Colon (tissue), 2 donors: ENCODE measurements around the gene DSTYK.
"Not testable (repeated sequence)": the region's sequence is repeated elsewhere in the genome, so short reads cannot be mapped to it uniquely, and the experiment has no call there.

Experiments
- FAIRE-seq: peaks from 2 replicates; lab custom pipeline; 2012; peaks lifted over from hg19 to GRCh38; lab: Jason Lieb, UNC
- donor health status: control.
- donor health status: control.

Gene DSTYK

GRCh38 chr1:205172729-205173366 is 38.7 kb downstream of the DSTYK start:
- FAIRE-seq, result no peak

DNA sequence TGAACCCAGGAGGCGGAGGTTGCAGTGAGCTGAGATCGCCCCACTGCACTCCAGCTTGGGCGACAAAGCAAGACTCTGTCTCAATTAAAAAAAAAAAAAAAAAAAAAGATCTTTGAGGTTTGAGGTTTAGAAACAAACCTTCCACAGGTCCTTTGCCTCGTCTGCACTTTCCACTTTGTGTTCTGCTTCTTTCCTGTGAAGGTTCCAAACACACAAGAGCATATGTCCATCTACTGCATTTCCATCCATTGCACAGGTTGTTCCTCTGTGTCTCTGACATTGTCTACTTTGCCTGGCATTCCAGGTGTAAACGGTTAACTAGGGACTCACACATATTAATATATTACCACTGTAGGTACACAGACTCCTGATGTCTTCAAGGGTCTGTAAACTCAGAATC is 40.1 kb downstream of the DSTYK start:
- FAIRE-seq, result no peak

- no peak for FAIRE-seq
Measured at GRCh38 chr1:205170532-205171269, 40.8 kb downstream of the DSTYK start.

- FAIRE-seq, result no peak
Measured at GRCh38 chr1:205169248-205169647, 42.3 kb downstream of the DSTYK start.

DNA sequence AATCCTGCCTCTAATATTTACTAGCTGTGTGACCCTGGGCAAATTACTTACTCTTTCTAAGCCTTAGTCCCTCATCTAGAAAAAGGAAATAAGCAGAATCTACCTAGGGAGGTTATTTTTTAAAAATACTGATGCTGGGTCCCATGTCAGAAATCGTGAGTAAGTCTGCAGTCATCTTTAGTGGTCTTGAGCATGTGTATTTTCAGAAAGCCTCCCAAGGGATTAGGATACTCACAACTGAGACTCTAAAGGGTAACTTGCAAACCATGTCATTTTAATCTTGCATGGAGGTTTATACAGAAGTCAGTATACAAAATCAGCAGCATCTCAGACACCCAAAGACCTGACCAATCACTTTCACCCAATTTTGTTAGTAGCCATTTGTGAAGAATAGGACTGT is 43.2 kb downstream of the DSTYK start:
- FAIRE-seq, result no peak

GRCh38 chr1:205162301-205162700 is 49.2 kb downstream of the DSTYK start:
- no peak for FAIRE-seq

- FAIRE-seq, result no peak
Measured at GRCh38 chr1:205161076-205161475, 50.4 kb downstream of the DSTYK start.

GRCh38 chr1:205158048-205158616 is 53.4 kb downstream of the DSTYK start:
- FAIRE-seq, result no peak

GRCh38 chr1:205155665-205156377 is 55.7 kb downstream of the DSTYK start:
- FAIRE-seq, result not testable (repeated sequence)

DNA sequence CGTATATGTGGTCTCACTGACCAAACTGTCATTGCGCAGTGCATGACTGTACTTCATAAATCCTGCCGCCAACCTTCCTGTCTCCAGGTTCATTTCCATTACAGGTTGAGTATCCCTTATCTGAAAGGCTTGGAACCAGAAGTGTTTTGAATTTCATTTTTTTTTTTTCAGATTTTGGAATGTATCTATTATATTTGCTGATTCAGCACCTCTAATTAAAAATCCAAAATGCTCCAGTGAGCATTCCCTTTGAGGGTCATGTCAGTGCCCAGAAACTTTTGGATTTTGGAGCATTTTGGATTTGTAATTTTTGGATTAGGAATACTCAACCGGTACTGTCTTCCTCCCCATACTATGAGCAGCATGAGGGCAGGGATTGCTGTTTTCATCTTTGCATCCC is 59.0 kb downstream of the DSTYK start:
- FAIRE-seq, result no peak

- no peak for FAIRE-seq
Measured at GRCh38 chr1:205150651-205151428, 60.7 kb downstream of the DSTYK start.

GRCh38 chr1:205147191-205147835 is 64.2 kb downstream of the DSTYK start:
- no peak for FAIRE-seq

DNA sequence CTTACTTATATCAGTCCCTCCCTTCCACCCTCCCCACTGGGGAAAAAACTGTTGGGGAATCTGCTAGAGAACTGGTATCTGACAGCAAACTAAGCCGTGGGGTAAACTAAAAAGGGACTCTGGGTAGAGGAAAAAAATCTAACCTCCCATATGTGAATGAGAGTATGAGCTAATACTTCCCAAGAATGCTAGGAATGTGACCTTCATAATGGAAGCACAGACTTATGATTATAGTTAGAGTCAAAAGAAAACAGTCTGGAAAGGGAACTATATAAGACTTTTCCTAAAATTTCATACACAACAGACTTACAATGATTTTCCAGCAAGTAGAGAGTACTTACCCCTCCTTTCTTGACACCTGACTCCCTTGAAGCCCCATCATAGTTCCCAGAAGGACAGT is 66.8 kb downstream of the DSTYK start:
- FAIRE-seq, result no peak

GRCh38 chr1:205144046-205144720 is 67.3 kb downstream of the DSTYK start:
- FAIRE-seq, result no peak

DNA sequence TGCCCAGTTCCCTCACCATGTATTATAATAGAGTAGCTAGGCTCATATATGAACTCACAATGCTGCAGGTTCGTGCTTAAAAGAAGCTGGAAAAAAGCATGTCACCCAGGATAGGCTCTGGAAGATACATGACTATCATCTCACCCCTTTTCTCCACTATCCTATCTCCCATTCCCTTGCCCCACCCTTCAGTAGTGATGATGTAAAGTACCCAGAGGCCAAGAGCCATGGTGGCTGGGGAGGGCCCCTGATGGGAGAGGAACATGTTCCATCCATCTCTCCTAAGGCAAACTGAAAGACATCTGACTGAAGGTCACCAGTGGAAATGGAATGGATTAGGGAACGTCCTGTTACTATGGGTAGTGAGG is 69.4 kb downstream of the DSTYK start:
- FAIRE-seq, result no peak

GRCh38 chr1:205141236-205142101 is 70.0 kb downstream of the DSTYK start:
- no peak for FAIRE-seq

GRCh38 chr1:205140113-205140512 is 71.4 kb downstream of the DSTYK start:
- no peak for FAIRE-seq

- no peak for FAIRE-seq
Measured at GRCh38 chr1:205137901-205138300, 73.6 kb downstream of the DSTYK start.

- no peak for FAIRE-seq
Measured at GRCh38 chr1:205133287-205133686, 78.2 kb downstream of the DSTYK start.

DNA sequence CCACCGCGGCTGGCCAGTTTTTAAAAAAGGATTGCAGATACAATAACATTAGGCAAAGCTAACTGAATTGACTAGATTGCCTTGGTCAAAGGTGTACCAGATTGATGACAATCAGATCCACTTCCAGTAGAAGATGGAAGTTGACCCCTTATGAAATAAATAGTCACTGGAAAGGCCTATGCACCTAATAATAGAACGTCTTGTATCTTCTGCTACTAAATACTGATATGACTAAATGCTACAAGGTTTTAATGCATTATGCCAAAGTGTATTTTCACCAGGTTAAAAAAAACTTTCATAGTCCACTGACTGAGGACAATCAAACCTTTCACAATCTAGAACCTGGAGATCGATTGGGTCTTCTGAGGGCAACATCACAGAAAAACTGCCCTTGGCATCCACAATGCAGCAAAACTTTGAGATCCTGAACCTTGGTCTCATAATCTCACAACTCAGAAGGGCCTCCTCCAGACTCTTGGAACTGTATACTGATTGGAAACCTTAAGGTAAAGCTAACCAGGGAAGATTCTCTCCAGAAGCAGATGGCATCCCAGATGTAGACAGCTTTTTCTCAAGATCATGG is 82.0 kb downstream of the DSTYK start:
- no peak for FAIRE-seq
